ENCODE data around the gene ZNF771. TPM values are rescaled to one million over a fixed set of nuclear protein-coding genes. Genes with fewer than 3 reads are reported as not detected.

Gene ZNF771
- total RNA-seq, 4 donors from 2014 or later = 9.1 to 29.5 (median 19.1) TPM

GRCh38 chr16:30374538-30374937 is 32.9 kb upstream of the ZNF771 start, which contains the start of gene MYL11:
TSS of gene MYL11 (plus strand) at chr16:30374802. CDS start at chr16:30374858, 56 bp downstream.
- peaks cover 12 to 21% of the 10 kb centered on the region in 2 donors for H3K4me1 ChIP-seq
- no peaks in the 10 kb centered on the region for H3K27me3 ChIP-seq
- intact Hi-C loops (cut with DNase I) = no loop called here
- no peaks in the 10 kb centered on the region for H3K36me3 ChIP-seq
- WGBS, 2 donors = 90 to 96% methylated on average over 4 to 6 of the region's 6 CpGs
- no peak within 1 kb of the TSS for H3K4me3 ChIP-seq (replicated peaks in 1 of 3)
- no peak within 1 kb of the TSS for H3K27ac ChIP-seq
- TF ChIP-seq CTCF (IDR thresholded peaks at IDR 0.05) (no peak), POLR2A (IDR thresholded peaks at IDR 0.05) (no peak)
- H3K9me3 ChIP-seq = no peaks in the 10 kb centered on the region
- DNase-seq = no peak

GRCh38 chr16:30375864-30376263 is 31.5 kb upstream of the ZNF771 start:
- Histone ChIP-seq H3K27ac (no peak overlapping the region), H3K4me3 (replicated peaks in 1 of 3) (no peak overlapping the region), H3K36me3 (no peaks in the 10 kb centered on the region), H3K9me3 (no peaks in the 10 kb centered on the region), H3K4me1 (peaks cover 12 to 21% of the 10 kb centered on the region in 2 donors), H3K27me3 (no peaks in the 10 kb centered on the region)
- TF ChIP-seq CTCF (IDR thresholded peaks at IDR 0.05) (no peak), POLR2A (IDR thresholded peaks at IDR 0.05) (no peak)
- DNase-seq = no peak
- intact Hi-C loops (cut with DNase I) = no loop called here
- WGBS, 2 donors = 76 to 85% methylated on average over 4 to 6 of the region's 8 CpGs

GRCh38 chr16:30376461-30376902 is 30.9 kb upstream of the ZNF771 start:
- Histone ChIP-seq H3K27me3 (no peaks in the 10 kb centered on the region), H3K27ac (peak overlapping the region in 2 of 3 donors; percentile 99 to 100), H3K9me3 (no peaks in the 10 kb centered on the region), H3K4me3 (replicated peaks in 1 of 3) (no peak overlapping the region), H3K36me3 (no peaks in the 10 kb centered on the region), H3K4me1 (peaks cover 12 to 17% of the 10 kb centered on the region in 2 donors)
- no peak for TF ChIP-seq POLR2A (IDR thresholded peaks at IDR 0.05)
- TF ChIP-seq CTCF (IDR thresholded peaks at IDR 0.05) = no peak
- intact Hi-C loops (cut with DNase I) = no loop called here
- no peak for DNase-seq
- WGBS, 2 donors = 94% methylated on average over 3 to 6 of the region's 8 CpGs

GRCh38 chr16:30377050-30377811 is 30.2 kb upstream of the ZNF771 start:
- TF ChIP-seq CTCF (IDR thresholded peaks at IDR 0.05) = no peak
- TF ChIP-seq POLR2A (IDR thresholded peaks at IDR 0.05) = no peak
- Histone ChIP-seq H3K27me3 (no peaks in the 10 kb centered on the region), H3K4me3 (replicated peaks in 1 of 3) (peak overlapping the region in 2 of 3 donors; percentile 69 to 99), H3K27ac (peak overlapping the region; percentile 99 to 100 (median 100)), H3K36me3 (no peaks in the 10 kb centered on the region), H3K4me1 (peaks cover 12 to 15% of the 10 kb centered on the region in 2 donors), H3K9me3 (no peaks in the 10 kb centered on the region)
- WGBS, 2 donors = 36 to 37% methylated on average over 22 to 28 of the region's 29 CpGs
- intact Hi-C loops (cut with DNase I) = no loop called here
- peak; percentile 95 to 96 for DNase-seq

- Histone ChIP-seq H3K4me1 (peaks cover 12 to 15% of the 10 kb centered on the region in 2 donors), H3K27ac (peak overlapping the region; percentile 99 to 100 (median 100)), H3K9me3 (no peaks in the 10 kb centered on the region), H3K4me3 (replicated peaks in 1 of 3) (peak overlapping the region; percentile 9 to 99 (median 69)), H3K27me3 (no peaks in the 10 kb centered on the region), H3K36me3 (no peaks in the 10 kb centered on the region)
- TF ChIP-seq POLR2A (IDR thresholded peaks at IDR 0.05) (peak; percentile 62 to 87), CTCF (IDR thresholded peaks at IDR 0.05) (no peak)
- no peak for DNase-seq
- intact Hi-C loops (cut with DNase I) = no loop called here
- 0% methylated on average over 32 to 35 of the region's 39 CpGs for WGBS, 2 donors
Measured at GRCh38 chr16:30377812-30378235, 29.6 kb upstream of the ZNF771 start.
